Testis (tissue), 3 donors: ENCODE measurements around the gene NLRP12. TPM values are rescaled to one million over a fixed set of nuclear protein-coding genes. Genes with fewer than 3 reads are reported as not detected.
"Not testable (repeated sequence)": the region's sequence is repeated elsewhere in the genome, so short reads cannot be mapped to it uniquely, and the experiment has no call there.

ENCODE experiments used
- DNase-seq: peaks from one replicate; pipeline ENCODE4 v3.0.0-alpha.2; 2019
- H3K27ac ChIP-seq, 2 donors: fragments of 200-600 bp; sonication (generic); one replicate each; pipeline ENCODE4 v1.5.1; 2019
- H3K27me3 ChIP-seq: fragments of 200-600 bp; sonication (generic); one replicate; pipeline ENCODE4 v1.5.1; 2019
- H3K36me3 ChIP-seq: fragments of 200-600 bp; sonication (generic); one replicate; pipeline ENCODE4 v1.5.1; 2017; ENCODE audit warnings: low read depth; ENCODE audit errors: missing control alignments
- H3K4me1 ChIP-seq: fragments of 200-600 bp; sonication (generic); one replicate; pipeline ENCODE4 v1.5.1; 2019
- H3K4me3 ChIP-seq, 2 donors: fragments of 200-600 bp; sonication (generic); one replicate each; pipeline ENCODE4 v1.5.1; 2017 to 2019
- H3K9me3 ChIP-seq: fragments of 200-600 bp; sonication (generic); one replicate; pipeline ENCODE4 v1.5.1; 2017
- POLR2A ChIP-seq: fragments of 450-650 bp; IDR thresholded peaks from one replicate; pipeline ENCODE4 v1.6.1; 2017; ENCODE audit warnings: antibody characterized with exemption, mild to moderate bottlenecking, moderate library complexity
- WGBS, 2 donors: methylation state at CpG; one replicate each; pipeline ENCODE4 v1.1.5; 2018; 5-methylcytosine and 5-hydroxymethylcytosine counted together
- intact Hi-C: fragments of 100-400 bp; cut with DNase I; formaldehyde crosslinking; loops from one replicate; pipeline ENCODE4 v1.15.1; 2023; ENCODE audit warnings: low total_unique reads
- polyA plus RNA-seq: library from polyadenylated mRNA; stranded (reverse); fragments of 350-450 nt; fragmentation: Illumina TruSeq; extraction: RNeasy Lipid Tissue Mini Kit (QIAGEN cat#74804); gene quantifications from one replicate; pipeline ENCODE4 v1.2.3, GENCODE V29; 2014; ENCODE audit warnings: low read depth, low replicate concordance; ENCODE audit not compliant: insufficient read depth
- total RNA-seq, 2 donors: library from RNA; depleted of rRNA; stranded (reverse); fragments of >200 nt; gene quantifications; one replicate each; pipeline ENCODE4 v1.2.3, GENCODE V29; 2016
- TF ChIP-seq, protein P1 (sequence below), 3 experiments: fragments of 450-650 bp in 2 of 3; fragments of 200-600 bp in 1 of 3; sonication (generic) in 1 of 3; IDR thresholded peaks; one replicate each; pipeline ENCODE4 v1.5.1; 2016 to 2019; ENCODE audit warnings: antibody characterized with exemption in 3 of 3, mild to moderate bottlenecking in 2 of 3, moderate library complexity in 1 of 3

Gene NLRP12
- total and polyA plus RNA-seq, 3 donors from 2014 or later, result 0.16 to 1.5 TPM; not detected in 1

DNA sequence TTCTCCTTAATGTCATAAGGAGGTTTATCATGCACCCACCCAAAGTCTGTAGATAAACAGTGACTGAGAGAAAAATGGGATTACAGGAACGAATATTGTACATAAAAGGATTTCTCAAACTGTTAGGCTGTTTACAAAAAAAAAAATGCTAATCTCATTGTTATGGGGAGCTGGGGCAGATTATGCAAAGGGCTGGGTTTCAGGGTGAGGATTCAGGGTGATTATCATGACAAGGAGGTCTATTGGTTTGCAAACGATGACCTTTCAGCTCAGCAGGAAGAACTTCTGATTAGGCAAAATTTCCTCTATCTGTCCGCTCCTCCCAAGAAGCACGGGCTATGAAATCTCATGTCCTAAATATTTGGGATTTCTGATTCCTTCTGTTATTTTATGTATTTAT lies 41.4 kb downstream of the NLRP12 start:
- 80 to 85% methylated on average over 4 of the region's 4 CpGs for WGBS, 2 donors
- no peak for DNase-seq
- Histone ChIP-seq H3K27ac (no peak overlapping the region), H3K4me3 (no peak overlapping the region), H3K4me1 (no peaks in the 10 kb centered on the region), H3K27me3 (no peaks in the 10 kb centered on the region), H3K9me3 (no peaks in the 10 kb centered on the region), H3K36me3 (no peaks in the 10 kb centered on the region)
- TF ChIP-seq, protein P1, sequence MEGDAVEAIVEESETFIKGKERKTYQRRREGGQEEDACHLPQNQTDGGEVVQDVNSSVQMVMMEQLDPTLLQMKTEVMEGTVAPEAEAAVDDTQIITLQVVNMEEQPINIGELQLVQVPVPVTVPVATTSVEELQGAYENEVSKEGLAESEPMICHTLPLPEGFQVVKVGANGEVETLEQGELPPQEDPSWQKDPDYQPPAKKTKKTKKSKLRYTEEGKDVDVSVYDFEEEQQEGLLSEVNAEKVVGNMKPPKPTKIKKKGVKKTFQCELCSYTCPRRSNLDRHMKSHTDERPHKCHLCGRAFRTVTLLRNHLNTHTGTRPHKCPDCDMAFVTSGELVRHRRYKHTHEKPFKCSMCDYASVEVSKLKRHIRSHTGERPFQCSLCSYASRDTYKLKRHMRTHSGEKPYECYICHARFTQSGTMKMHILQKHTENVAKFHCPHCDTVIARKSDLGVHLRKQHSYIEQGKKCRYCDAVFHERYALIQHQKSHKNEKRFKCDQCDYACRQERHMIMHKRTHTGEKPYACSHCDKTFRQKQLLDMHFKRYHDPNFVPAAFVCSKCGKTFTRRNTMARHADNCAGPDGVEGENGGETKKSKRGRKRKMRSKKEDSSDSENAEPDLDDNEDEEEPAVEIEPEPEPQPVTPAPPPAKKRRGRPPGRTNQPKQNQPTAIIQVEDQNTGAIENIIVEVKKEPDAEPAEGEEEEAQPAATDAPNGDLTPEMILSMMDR (IDR thresholded peaks at IDR 0.05), result no peak
- no peak for TF ChIP-seq POLR2A
- intact Hi-C loops, result no loop called here

DNA sequence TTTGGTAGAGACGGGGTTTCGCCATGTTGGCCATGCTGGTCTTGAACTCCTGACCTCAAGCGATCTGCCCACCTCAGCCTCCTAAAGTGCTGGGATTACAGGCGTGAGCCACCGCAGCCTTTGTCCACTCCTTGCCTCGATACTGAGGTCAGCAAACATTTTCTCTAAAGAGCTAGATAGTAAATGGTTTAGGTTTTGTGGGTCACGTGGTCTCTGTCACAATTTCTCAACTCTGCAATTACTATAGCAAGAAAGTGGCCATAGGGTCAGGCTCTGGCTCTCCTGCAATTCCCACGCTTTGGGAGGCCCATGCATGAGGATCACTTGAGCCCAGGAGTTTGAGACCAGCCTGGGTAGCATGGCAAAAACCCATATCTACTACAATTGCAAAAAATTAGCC lies 42.8 kb downstream of the NLRP12 start:
- H3K27me3 ChIP-seq, H3K4me1 ChIP-seq, H3K4me3 ChIP-seq, H3K36me3 ChIP-seq, H3K27ac ChIP-seq, H3K9me3 ChIP-seq, intact Hi-C loops, DNase-seq: not testable (repeated sequence)
- 86 to 88% methylated on average over 4 to 8 of the region's 8 CpGs for WGBS, 2 donors

DNA sequence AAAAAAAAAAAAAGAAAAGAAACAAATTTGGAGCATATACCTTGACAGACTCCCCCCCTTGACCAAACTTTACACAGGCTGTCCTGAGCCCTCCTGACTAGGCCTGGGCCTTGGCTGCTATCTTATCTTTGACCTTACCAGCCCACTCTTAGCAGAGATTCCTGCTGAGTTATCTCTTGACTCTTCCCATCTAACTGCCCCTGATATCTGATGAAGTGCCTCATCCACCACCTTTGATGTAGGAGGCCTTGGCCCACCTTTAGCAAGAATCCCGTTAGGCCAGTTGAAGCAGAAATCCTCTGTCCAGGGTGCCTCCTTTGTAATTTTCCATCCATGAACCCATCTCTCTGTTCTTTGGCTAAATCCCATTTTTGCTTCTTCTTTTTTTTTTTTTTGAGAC lies 43.6 kb downstream of the NLRP12 start:
- Histone ChIP-seq H3K27ac (no peak overlapping the region), H3K4me3 (no peak overlapping the region), H3K4me1 (no peaks in the 10 kb centered on the region), H3K36me3 (no peaks in the 10 kb centered on the region), H3K27me3 (no peaks in the 10 kb centered on the region), H3K9me3 (no peaks in the 10 kb centered on the region)
- WGBS, 2 donors, result 54 to 55% methylated on average over 1 of the region's 1 CpG
- TF ChIP-seq, protein P1 (IDR thresholded peaks at IDR 0.05), result no peak
- no peak for TF ChIP-seq POLR2A
- DNase-seq, result no peak
- intact Hi-C loops, result no loop called here

DNA sequence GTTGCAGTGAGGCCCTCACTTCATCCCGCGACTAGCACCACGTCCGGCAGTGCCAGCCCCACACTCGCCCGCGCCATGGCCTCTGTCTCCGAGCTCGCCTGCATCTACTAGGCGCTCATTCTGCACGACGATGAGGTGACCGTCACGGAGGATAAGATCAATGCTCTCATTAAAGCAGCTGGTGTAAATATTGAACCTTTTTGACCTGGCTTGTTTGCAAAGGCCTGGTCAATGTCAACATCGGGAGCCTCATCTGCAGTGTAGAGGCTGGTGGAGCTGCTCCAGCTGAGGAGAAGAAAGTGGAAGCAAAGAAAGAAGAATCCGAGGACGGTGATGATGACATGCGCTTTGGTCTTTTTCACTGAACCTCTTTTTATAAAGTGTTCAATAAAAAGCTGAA lies 48.6 kb downstream of the NLRP12 start:
- H3K27ac ChIP-seq, result no peak overlapping the region
- TF ChIP-seq POLR2A, result no peak
- TF ChIP-seq, protein P1 (IDR thresholded peaks at IDR 0.05), result no peak
- no peaks in the 10 kb centered on the region for H3K36me3 ChIP-seq
- H3K4me1 ChIP-seq, result no peaks in the 10 kb centered on the region
- DNase-seq, result no peak
- no peaks in the 10 kb centered on the region for H3K9me3 ChIP-seq
- H3K27me3 ChIP-seq, result no peaks in the 10 kb centered on the region
- WGBS, 2 donors, result 77 to 82% methylated on average over 18 of the region's 18 CpGs
- H3K4me3 ChIP-seq, result no peak overlapping the region
- intact Hi-C loops, result no loop called here

DNA sequence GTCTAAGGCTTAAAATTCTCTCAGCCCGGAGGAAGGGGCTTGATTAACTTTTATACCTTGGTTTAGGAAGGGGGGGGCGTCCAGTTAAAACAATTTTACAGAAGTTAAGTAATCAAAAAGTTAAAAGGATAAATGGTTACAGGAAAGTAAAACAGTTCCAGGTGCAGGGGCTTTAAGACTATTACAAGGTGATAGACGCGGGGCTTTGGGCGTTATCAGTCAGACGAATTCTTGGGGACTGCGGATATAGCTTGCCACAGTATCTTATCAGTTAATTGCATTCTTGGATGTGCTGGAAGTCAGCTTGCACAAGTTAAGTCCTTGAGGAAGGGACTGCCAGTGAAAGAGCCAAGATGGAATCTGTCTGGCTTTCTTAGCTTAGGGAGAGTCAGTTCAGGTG lies 49.6 kb downstream of the NLRP12 start:
- DNase-seq, H3K36me3 ChIP-seq, H3K4me1 ChIP-seq, intact Hi-C loops, H3K27ac ChIP-seq, H3K9me3 ChIP-seq, H3K4me3 ChIP-seq, H3K27me3 ChIP-seq: not testable (repeated sequence)
- 34 to 35% methylated on average over 7 of the region's 7 CpGs for WGBS, 2 donors

DNA sequence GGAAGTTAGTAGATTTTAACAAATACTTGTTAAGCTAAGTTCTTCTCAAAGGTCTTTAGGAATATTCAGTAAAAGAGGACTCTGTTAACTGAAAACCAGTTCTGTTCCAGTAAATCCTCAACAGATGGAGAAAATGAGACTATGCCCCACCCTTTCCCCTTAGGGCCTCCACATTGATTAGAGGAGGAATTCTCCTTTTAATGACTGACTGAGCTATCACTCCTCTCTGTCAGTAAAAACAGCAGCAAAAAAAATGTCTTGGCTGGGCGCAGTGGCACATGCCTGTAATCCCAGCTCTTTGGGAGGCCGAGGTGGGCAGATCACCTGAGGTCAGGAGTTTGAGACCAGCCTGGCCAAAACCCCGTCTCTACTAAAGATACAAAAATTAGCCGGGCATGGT lies 50.1 kb downstream of the NLRP12 start:
- H3K36me3 ChIP-seq, result no peaks in the 10 kb centered on the region
- intact Hi-C loops, result no loop called here
- WGBS, 2 donors, result 64% methylated on average over 4 of the region's 4 CpGs
- no peak for DNase-seq
- no peak overlapping the region for H3K27ac ChIP-seq
- no peak overlapping the region for H3K4me3 ChIP-seq
- no peaks in the 10 kb centered on the region for H3K4me1 ChIP-seq
- TF ChIP-seq, protein P1 (IDR thresholded peaks at IDR 0.05), result no peak
- no peak for TF ChIP-seq POLR2A
- H3K9me3 ChIP-seq, result no peaks in the 10 kb centered on the region
- H3K27me3 ChIP-seq, result no peaks in the 10 kb centered on the region
